RKO (cell line): ENCODE measurements around the gene MEST.
"Not testable (repeated sequence)": the region's sequence is repeated elsewhere in the genome, so short reads cannot be mapped to it uniquely, and the experiment has no call there.

Source experiments
- DNase-seq: peaks from one replicate; pipeline ENCODE4 v3.0.0-alpha.2; 2016; ENCODE audit warnings: low spot score

Gene MEST

GRCh38 chr7:130491841-130492522 is at the start of gene MEST:
Gene MEST, plus strand, starts transcription at chr7:130492085. Its CDS starts 229 bp downstream, at chr7:130492314.
- no peak for DNase-seq

- DNase-seq, result no peak
Measured at GRCh38 chr7:130442601-130443000, 49.3 kb upstream of the MEST start.

GRCh38 chr7:130444234-130444633 is 47.7 kb upstream of the MEST start:
- no peak for DNase-seq

GRCh38 chr7:130444751-130445407 is 47.0 kb upstream of the MEST start:
- no peak for DNase-seq

- DNase-seq, result no peak
Measured at GRCh38 chr7:130446259-130446658, 45.6 kb upstream of the MEST start.

GRCh38 chr7:130451344-130451743 is 40.5 kb upstream of the MEST start:
- DNase-seq, result not testable (repeated sequence)

GRCh38 chr7:130452951-130453350 is 38.9 kb upstream of the MEST start:
- DNase-seq, result no peak

GRCh38 chr7:130454959-130455358 is 36.9 kb upstream of the MEST start:
- DNase-seq, result no peak

- DNase-seq, result no peak
Measured at GRCh38 chr7:130458257-130458656, 33.6 kb upstream of the MEST start.

- DNase-seq, result no peak
Measured at GRCh38 chr7:130461272-130461671, 30.6 kb upstream of the MEST start.

- no peak for DNase-seq
Measured at GRCh38 chr7:130463553-130464434, 28.1 kb upstream of the MEST start.

GRCh38 chr7:130468612-130469011 is 23.3 kb upstream of the MEST start:
- no peak for DNase-seq

- no peak for DNase-seq
Measured at GRCh38 chr7:130471974-130472373, 19.9 kb upstream of the MEST start.

- DNase-seq, result no peak
Measured at GRCh38 chr7:130473289-130473688, 18.6 kb upstream of the MEST start.

GRCh38 chr7:130473876-130474275 is 18.0 kb upstream of the MEST start:
- DNase-seq, result no peak

- DNase-seq, result no peak
Measured at GRCh38 chr7:130475776-130476175, 16.1 kb upstream of the MEST start.

- no peak for DNase-seq
Measured at GRCh38 chr7:130476297-130477150, 15.4 kb upstream of the MEST start.

GRCh38 chr7:130478991-130479390 is 12.9 kb upstream of the MEST start:
- no peak for DNase-seq

- DNase-seq, result no peak
Measured at GRCh38 chr7:130479716-130480400, 12.0 kb upstream of the MEST start.

GRCh38 chr7:130481898-130482297 is 10.0 kb upstream of the MEST start:
- DNase-seq, result no peak

- DNase-seq, result no peak
Measured at GRCh38 chr7:130483031-130483430, 8.9 kb upstream of the MEST start.
